HG03442 (cell line): Measurements from ENCODE around the gene EGFR.

Experiments used
- ATAC-seq: cut with Tn5 transposase; IDR thresholded peaks from one replicate; pipeline ENCODE4 v1.9.1; 2021; ENCODE audit warnings: mild to moderate bottlenecking, moderate library complexity; ENCODE audit not compliant: unreplicated experiment

Gene EGFR

DNA sequence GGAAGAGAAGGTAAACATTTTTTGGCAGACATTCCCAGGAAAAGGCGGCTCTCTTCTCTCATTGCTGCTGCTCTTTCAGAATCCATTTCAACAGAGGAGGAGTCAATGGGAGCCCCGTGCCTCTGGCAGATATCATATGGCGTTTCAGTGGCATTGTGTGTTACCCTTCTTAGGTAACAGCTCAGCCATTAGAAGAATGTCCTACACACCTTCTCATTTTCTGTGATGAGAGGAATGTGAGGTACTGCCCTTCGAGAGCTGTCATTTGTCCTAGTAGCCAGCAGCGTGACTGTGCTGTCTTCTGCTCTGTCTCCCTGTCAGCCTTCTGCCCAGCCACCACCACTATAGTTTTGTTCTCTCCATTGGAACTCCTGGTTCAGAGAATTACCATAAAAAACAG is 102.4 kb downstream of the EGFR start:
- no peak for ATAC-seq

- ATAC-seq, result no peak
Measured at GRCh38 chr7:55122263-55122662, 103.4 kb downstream of the EGFR start.

DNA sequence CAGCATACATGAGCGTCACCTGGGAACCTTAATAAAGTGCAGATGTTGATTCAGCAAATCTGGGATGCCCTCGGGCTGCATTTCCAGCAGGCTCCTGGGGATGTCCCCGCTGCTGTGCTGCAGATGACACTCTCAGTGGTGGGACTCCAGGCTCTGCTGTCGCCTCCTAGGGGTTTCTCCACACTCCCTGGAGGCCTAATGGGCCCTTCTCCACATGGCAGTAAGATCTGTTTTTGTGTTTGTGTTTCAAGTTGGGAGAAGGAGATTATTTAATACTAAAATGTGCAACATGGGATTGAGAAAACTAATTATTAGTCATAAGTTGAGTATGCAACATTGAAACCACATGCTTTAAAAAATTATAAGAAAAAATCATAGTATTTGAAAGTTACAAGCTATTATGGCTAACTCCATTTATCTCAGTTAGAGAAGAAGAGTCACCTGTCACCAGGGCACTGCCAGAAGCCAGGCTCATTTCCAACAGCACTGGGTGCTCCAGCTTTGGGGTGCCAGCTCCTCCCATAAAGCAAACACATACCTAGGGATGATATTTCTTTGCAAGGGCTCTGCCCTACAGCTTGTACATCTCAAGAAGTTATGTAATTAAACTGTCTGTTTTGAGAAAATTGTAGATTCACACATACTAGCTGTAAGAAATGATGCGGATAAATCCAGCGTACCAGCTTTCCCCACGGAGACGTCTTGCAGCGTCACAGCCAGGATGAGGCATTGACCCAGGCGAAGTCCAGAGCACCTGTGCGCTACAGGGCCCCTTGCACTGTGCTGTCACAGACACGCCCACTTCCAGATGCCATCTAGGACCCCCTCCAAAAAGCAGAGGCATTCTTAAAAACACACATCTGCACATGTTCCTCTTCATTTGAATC is 106.4 kb downstream of the EGFR start:
- ATAC-seq, result no peak

DNA sequence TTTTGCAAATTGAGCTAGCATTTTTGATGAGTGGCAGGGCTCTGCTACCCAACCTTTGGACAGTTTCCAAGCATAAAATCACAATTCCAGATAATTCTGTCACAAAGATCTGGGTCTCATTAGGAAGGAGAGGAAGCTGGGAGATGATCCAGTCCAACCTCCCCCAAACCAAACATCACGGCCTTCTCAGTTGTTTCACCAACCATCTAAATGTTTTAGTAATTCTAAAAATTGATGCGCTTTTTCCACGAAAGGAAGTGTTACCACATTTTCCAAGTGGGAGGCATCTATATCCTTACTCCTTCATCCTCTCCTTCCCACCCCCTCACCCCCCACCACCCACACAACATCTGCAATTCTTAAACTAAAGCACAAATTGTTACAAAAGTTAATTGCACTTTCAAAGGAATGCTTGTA is 108.3 kb downstream of the EGFR start:
- ATAC-seq, result no peak

DNA sequence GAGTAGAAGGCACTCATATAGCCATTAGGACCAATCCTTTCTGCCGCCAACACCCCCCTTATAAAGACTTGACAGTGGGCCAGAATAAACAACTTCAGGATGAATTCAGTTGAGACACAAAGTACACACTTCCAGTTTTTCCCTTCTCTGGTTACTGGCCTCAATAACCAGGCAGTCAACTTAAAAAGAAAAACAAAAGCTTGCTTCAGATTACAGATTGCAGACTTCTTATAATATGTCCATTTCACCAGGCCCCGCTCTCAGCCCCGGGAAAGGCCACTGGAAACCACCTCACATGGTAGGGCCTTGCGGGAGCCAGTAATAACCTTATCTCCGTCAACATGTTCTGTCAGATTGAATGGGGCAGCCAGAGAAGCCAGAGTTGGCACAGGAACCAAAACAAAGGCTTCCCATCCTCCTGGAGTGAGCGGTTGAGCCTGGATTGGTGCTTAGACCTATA is 108.8 kb downstream of the EGFR start:
- ATAC-seq, result no peak

DNA sequence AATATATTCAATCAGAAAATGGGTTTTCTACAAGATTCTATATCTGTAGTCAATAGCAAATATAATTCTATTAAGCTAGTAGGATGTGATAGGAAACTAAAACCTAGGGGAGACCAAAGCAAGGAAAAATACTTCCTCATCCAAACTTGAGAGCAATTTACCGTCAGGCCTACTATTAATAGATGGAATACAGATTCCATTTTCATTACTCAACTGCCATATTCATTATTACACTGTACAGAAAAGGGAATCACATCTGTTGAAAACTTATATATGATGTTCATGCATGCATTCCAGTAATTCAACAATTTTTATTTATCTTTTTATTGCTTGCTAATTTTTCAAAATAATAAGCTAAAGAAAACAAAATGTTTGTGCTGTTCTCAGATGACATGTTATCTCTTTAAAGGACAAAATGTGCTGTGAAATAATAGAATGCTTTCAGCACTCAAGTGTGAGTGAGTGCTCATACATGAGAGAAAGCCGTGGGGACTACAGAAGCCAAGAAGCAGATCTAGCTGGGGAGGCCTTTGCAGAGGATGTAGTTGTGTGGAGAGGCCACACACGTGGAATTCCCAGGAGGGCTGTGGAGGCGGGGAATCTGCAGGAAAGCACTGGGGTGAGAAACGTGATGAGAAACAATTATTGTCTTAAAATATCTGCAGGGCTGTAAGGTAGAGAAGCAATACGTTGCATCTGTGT is 110.0 kb downstream of the EGFR start:
- no peak for ATAC-seq

DNA sequence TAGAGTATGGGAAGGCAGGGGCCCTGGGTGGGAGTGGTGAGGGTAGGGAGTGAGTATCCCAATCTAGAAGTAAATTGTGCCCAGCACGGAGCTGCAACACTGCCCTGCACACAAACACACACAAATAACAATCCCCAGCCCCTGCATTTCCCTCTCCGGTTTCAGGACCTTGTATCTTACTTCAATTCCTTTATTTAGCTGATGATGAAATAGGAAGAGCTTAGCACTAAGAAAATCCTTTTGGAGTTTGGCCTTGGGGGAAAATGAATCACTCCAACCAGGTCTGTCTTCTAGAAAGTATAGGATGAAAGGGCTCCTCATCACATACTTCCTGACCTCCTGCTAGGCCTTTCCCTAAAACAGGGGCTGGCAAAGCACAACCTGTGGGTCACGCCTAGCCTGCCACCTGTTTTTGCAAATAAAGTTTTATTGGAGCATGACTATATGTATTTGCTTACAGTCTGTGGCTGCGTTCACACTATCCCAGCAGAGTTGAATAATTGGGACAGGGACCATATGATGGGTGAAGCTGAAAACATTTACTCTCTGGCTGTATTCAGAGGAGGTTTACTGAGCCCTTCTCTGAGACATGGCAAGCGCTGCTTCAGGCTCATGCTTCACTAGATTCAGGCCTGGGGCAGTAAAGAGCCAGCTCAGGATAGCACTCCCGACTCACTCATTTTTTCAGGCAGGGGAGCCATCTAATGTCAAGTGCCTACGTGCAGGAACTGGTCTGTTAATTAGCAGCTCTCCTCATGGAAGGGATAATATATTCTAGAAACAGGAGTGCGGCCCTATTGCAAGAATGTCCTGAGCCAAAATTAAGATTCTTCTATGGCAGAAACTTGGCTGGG is 111.0 kb downstream of the EGFR start:
- ATAC-seq, result no peak

- ATAC-seq, result no peak
Measured at GRCh38 chr7:55130395-55131141, 111.8 kb downstream of the EGFR start.

DNA sequence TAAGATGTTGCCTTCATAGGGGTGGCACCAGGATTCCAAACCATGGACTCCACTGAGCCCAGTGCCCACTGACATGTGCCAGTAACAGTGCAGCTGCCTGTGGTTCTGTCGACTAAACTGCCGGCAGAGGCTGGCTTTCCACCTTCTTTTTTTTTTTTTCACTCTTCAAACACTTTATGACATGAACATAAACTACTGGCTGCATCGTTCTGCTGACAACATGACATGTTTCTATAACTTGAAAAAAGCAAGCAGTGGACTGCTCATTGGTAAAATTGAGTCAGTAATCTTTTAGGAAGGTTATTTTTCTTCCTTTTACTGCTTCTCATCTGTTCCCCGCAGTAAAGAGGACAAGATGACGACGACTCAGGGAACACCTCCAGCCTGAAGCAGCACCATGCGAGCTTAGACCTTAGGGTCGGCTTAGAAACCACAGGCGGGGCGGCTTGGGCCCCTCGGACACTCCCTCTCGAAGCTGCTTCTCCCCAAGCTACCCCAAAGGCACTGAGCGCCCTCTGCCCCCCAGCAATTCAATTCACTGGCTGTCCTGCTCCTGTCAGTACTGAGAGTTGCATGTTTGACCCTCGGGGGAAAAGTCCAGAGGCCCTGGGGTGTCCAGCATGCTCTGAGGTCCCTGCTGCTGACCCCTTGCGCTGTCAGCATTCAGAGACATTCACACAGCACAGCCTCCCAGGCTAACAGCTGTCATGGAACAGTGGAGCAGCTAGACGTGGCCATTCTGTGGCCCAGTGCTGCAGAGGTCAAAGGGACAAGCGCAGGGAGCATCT is 112.5 kb downstream of the EGFR start:
- ATAC-seq, result no peak

GRCh38 chr7:55132550-55132889 is 113.7 kb downstream of the EGFR start:
- ATAC-seq, result peak; percentile 3

DNA sequence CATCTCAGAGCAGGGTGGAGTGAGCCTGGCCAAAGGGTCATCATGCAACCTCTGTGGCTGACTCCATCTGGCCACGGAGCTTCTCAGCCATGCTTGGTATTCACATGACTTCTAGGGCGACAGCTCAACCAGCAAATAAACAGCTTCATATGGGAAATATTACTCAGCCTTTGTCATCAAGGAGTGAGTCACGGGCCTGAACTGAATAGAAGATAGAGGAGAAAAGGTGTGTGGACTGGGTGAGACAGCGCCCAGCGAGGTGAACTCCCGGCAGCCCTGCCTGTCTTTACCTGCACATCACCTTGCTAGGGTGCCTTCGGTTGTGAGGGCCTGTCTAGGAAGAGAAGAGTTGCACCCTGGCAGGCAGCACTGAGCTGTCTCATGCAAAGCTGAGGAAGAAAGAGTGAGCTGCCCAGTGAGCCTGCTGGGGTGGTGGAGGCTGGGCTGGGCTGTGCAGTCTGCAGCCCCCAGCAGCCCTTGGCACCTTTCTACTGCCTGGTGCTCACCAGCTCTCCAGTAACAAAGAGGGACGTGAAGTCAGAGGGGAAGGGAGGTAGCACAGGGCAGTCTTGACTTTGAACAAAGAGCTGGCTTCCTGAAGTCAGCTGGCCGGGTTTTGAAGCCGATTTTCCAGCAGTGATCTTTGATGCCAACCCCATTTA is 114.2 kb downstream of the EGFR start:
- peak; percentile 57 for ATAC-seq

DNA sequence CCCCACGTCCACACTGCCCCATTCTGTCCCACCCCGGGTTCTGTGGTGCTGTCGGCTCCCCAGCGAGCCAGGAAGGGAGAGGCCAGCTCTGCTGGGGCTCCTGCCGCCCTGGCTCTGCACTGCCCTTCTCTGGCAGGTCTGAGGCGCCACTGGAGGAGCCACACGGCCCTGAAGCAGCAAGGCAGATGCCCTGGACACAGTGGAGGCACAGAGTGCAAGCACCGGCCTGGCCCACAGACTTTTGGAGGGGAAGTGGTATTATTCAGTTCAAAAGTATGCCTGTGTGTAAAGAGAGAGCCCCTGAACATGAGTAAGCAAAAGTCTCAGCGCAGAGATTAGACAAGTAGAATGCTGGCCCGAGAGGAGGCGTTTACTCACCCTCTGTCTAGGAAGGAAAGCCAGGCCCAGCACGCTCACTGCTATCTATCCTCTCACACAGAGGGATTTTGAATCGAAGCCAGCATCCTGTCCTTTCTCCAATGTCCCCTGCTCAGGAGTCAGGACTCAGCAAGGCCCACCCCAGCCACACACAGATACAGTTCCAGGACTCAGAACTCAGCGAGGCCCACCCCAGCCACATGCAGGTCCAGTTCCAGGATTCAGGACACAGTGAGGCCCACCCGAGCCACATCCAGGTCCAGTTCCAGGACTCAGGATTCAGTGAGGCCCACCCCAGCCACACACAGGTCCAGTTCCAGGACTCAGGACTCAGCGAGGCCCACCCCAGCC is 115.0 kb downstream of the EGFR start:
- no peak for ATAC-seq

DNA sequence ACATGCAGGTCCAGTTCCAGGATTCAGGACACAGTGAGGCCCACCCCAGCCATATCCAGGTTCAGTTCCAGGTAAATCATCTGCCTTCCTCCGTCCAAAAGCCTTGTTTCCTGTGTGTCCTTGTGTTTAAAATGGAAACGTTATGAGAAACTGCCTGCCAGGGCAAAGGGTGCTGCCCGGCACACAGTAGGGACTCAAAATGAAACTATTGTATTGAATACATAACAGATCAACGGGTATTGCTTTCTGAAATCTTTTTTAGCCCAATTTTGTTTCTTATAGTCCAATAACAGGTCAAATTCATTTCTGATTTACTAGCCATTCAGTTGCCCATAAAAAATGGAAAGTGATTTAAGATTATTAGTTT is 115.5 kb downstream of the EGFR start:
- ATAC-seq, result no peak

DNA sequence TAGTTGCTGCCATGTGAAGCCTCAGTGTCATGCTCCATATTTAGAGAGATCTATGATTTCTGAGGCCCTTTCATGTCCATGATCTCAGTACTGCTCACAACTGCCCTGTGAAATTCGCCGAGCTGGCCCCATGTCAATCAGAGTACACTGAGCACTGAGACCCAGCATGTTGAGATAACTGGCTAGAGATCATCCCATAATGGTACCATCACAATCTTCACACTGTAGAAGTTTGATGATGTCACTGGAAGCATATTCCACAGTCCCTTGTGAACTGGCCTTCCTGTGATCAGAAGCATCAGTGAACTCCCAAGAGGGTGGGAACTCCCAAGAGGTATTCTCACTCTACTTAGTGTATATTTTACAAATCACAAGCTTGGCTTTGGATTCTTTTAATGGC is 116.0 kb downstream of the EGFR start:
- ATAC-seq, result no peak

- ATAC-seq, result no peak
Measured at GRCh38 chr7:55135462-55135861, 116.6 kb downstream of the EGFR start.

DNA sequence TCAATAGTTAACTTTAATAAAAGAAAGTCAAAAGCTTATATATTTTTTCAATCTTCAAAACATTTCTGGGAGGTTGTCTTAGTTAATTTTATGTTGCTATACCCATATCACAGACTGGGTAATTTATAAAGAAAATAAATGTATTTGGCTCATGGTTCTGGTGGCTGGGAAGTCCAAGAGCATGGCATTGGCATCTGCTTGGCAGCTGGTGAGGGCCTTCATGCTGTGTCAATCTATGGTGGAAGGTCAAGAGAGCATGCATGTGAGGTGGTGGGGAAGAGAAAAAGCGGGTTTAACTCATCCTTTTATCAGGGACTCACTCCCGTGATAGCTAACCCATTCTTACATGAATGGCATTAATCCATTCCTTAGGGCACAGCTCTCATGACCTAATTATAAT is 119.8 kb downstream of the EGFR start:
- ATAC-seq, result no peak

DNA sequence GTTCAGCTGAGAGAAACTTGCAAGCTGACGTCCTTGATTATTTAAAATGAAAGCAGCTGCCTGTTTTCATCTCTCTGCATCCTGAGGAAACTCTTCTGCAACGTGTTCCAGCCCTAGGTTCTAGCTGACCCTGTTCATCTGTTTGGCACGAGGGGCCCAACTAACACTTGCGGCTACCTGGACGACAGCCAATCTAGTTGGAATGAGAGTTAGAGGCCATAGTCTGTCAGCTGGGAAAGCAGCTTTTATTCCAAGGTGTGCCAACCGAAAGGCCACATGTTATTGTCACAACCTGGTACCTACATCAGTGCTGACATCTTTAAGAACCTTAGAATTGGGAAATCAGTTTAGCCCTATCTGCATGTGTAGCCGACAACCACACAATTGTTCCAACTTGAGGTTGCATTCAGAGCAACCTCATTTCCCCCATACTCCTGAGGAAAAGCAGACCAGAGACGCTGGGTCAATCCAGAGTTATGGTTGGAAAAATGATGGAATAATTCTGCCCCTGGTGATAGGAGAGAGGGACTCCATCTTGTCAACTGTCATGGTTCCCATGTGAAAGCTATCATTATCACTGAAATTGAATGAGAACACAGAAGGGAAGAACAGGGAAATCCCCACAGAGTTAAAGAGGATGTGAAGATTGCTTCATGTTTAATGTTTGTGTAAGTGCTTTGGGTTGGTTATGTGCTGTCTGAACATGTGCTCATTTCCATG is 121.6 kb downstream of the EGFR start:
- ATAC-seq, result peak; percentile 97

DNA sequence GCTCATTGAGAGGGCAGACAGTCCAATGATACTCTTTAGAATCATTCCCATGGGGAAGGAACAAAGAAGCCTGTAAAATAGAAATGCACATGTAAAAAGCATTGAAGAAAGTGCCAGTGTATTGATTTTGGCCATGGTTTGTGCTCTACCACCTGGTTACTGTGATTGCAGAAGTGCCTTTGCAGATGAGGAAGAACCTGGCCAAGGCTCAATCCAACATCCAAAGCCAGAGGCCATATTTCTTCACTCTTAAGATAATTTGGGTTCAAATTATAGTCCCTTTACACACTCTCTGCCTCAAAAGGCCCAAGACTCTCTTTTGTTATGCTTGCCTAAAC is 122.1 kb downstream of the EGFR start:
- ATAC-seq, result peak; percentile 27
